Panc1 (cell line): Measurements from ENCODE around the gene KCNMA1. TPM values are rescaled to one million over a fixed set of nuclear protein-coding genes. Genes with fewer than 3 reads are reported as not detected.

Experiments used
- ATAC-seq: fragments of 200-7000 bp; cut with Tn5 transposase; 2 replicates; pipeline ENCODE4 v1.9.1; 2020; ENCODE audit warnings: mild to moderate bottlenecking, moderate library complexity
- BruUV-seq: library from RNA; stranded (reverse); fragments of 400-500 nt; replicated peaks from 2 replicates; lab custom pipeline; 2021; lab: Mats Ljungman, UMichigan
- CTCF ChIA-PET: fragments of 300-600 bp; sonication (Branson Sonifier 250); formaldehyde crosslinking; loops from one replicate; lab custom pipeline; 2022; ENCODE audit warnings: antibody characterized with exemption; lab: Charles Lee
- POLR2A ChIA-PET: fragments of 300-600 bp; sonication (Branson Sonifier 250); formaldehyde crosslinking; loops from one replicate; lab custom pipeline; 2022; ENCODE audit warnings: antibody characterized with exemption; lab: Charles Lee
- DNase-seq: peaks from one replicate; pipeline ENCODE4 v3.0.0-alpha.2; 2010; ENCODE audit warnings: low read depth, low spot score
- H3K27ac ChIP-seq: 2 replicates; pipeline ENCODE4 v1.5.1; 2011; ENCODE audit warnings: mild to moderate bottlenecking, low read length, inconsistent platforms
- H3K27me3 ChIP-seq: fragments of 200-500 bp; sonication (Bioruptor generic); 2 replicates; pipeline ENCODE4 v1.6.0; 2014; ENCODE audit warnings: low read length, inconsistent platforms; ENCODE audit not compliant: control insufficient read depth, insufficient read depth
- H3K36me3 ChIP-seq: fragments of 200-500 bp; sonication (Bioruptor generic); 2 replicates; pipeline ENCODE4 v1.5.1; 2014; ENCODE audit warnings: inconsistent platforms, mild to moderate bottlenecking, low read length, moderate library complexity; ENCODE audit not compliant: control insufficient read depth, insufficient read depth
- H3K4me1 ChIP-seq: 2 replicates; pipeline ENCODE4 v1.5.1; 2011; ENCODE audit warnings: inconsistent platforms, mild to moderate bottlenecking, low read length, moderate library complexity; ENCODE audit not compliant: control insufficient read depth, insufficient read depth
- H3K4me3 ChIP-seq, 2 experiments: 2 replicates each; pipeline ENCODE4 v1.5.1; 2011 to 2012; ENCODE audit warnings: low read depth in 2 of 2, low read length in 2 of 2, mild to moderate bottlenecking in 2 of 2, inconsistent platforms in 1 of 2, moderate library complexity in 1 of 2
- H3K9me3 ChIP-seq: fragments of 200-500 bp; sonication (Bioruptor generic); 2 replicates; pipeline ENCODE4 v1.5.1; 2014; ENCODE audit warnings: low read depth, mild to moderate bottlenecking, inconsistent platforms, low read length, moderate library complexity; ENCODE audit not compliant: control insufficient read depth, insufficient read depth
- POLR2AphosphoS5 ChIP-seq: IDR thresholded peaks from 2 replicates; pipeline ENCODE4 v1.6.1; 2012; ENCODE audit warnings: mild to moderate bottlenecking, low read depth, low read length, moderate library complexity
- REST ChIP-seq, 2 experiments: IDR thresholded peaks; 2 replicates each; pipeline ENCODE4 v1.6.1; 2011 to 2012; ENCODE audit warnings: low read depth in 2 of 2, control low read depth in 1 of 2, low read length in 1 of 2, mild to moderate bottlenecking in 1 of 2, moderate library complexity in 1 of 2; ENCODE audit not compliant: insufficient read depth in 1 of 2
- SIN3A ChIP-seq: IDR thresholded peaks from 2 replicates; pipeline ENCODE4 v1.6.1; 2012; ENCODE audit warnings: low read depth, mild to moderate bottlenecking, low read length, moderate library complexity, borderline replicate concordance; ENCODE audit not compliant: insufficient read depth
- TCF7L2 ChIP-seq: IDR thresholded peaks from 2 replicates; pipeline ENCODE4 v1.6.1; 2011; ENCODE audit warnings: mild to moderate bottlenecking, low read depth, low read length, inconsistent platforms
- in situ Hi-C: cut with HindIII; loops from 2 replicates; pipeline ENCODE4 v1.10.0; 2016; ENCODE audit warnings: low sequenced_read_pairs, low pct_unique_long_range_greater_than_20kb
- intact Hi-C: fragments of 100-400 bp; cut with micrococcal nuclease; formaldehyde crosslinking; loops from one replicate; pipeline ENCODE4 v1.10.0; 2022; ENCODE audit not compliant: unreplicated experiment
- total RNA-seq: library from RNA; stranded (reverse); gene quantifications from one replicate; pipeline ENCODE4 v1.2.1, GENCODE V29; 2021; ENCODE audit not compliant: unreplicated experiment
- TF ChIP-seq, protein P1 (sequence below): fragments of 450-650 bp; IDR thresholded peaks from 2 replicates; pipeline ENCODE4 v1.5.1; 2017; ENCODE audit warnings: mild to moderate bottlenecking

The KCNMA1 gene
- total RNA-seq, 1 experiment from 2014 or later = 91.9 TPM

GRCh38 chr10:77583527-77583926 lies 54.1 kb downstream of the KCNMA1 start:
- Histone ChIP-seq H3K9me3 (no peaks in the 10 kb centered on the region), H3K36me3 (no peaks in the 10 kb centered on the region), H3K27me3 (no peaks in the 10 kb centered on the region), H3K27ac (peak overlapping the region; percentile 77), H3K4me3 (no peak overlapping the region), H3K4me1 (peaks cover 78% of the 10 kb centered on the region)
- in situ Hi-C loops (no loop called here), intact Hi-C loops (no loop called here)
- CTCF ChIA-PET = no interaction called here
- ATAC-seq (no peak), DNase-seq (no peak)
- no peak for TF ChIP-seq TCF7L2
- TF ChIP-seq REST (IDR thresholded peaks at IDR 0.05; ENCODE audit: insufficient read depth in 1 of 2, low read depth in 2 of 2, low read length in 1 of 2) = no peak
- TF ChIP-seq, protein P1, sequence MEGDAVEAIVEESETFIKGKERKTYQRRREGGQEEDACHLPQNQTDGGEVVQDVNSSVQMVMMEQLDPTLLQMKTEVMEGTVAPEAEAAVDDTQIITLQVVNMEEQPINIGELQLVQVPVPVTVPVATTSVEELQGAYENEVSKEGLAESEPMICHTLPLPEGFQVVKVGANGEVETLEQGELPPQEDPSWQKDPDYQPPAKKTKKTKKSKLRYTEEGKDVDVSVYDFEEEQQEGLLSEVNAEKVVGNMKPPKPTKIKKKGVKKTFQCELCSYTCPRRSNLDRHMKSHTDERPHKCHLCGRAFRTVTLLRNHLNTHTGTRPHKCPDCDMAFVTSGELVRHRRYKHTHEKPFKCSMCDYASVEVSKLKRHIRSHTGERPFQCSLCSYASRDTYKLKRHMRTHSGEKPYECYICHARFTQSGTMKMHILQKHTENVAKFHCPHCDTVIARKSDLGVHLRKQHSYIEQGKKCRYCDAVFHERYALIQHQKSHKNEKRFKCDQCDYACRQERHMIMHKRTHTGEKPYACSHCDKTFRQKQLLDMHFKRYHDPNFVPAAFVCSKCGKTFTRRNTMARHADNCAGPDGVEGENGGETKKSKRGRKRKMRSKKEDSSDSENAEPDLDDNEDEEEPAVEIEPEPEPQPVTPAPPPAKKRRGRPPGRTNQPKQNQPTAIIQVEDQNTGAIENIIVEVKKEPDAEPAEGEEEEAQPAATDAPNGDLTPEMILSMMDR = no peak
- no peak for TF ChIP-seq POLR2AphosphoS5
- no peak for TF ChIP-seq SIN3A
- POLR2A ChIA-PET = no interaction called here
- no TSS peak for BruUV-seq

DNA sequence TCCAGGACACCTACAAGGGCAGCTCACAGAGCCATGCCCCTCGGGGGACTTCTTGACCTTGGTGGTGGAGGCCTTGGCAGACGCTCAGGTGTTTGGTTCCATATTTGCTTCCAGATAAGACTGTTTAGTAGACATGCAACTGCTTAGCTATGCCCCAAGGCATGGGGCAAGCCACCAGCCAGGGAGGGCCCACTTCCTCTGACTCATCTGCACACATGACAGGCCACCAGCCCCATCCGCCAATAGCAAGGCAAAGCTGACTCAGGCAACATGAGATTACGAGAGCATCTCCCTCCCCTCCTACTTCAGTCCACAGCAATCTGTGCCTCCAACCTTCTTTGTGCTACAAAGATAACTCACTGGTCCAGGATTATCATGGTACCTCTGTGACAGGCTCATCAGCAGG lies 54.9 kb downstream of the KCNMA1 start:
- in situ Hi-C loops (no loop called here), intact Hi-C loops (no loop called here)
- BruUV-seq = no TSS peak
- H3K27ac ChIP-seq = peak overlapping the region; percentile 77
- H3K9me3 ChIP-seq = no peaks in the 10 kb centered on the region
- H3K36me3 ChIP-seq = no peaks in the 10 kb centered on the region
- peaks cover 75% of the 10 kb centered on the region for H3K4me1 ChIP-seq
- DNase-seq = peak; percentile 88
- H3K4me3 ChIP-seq = no peak overlapping the region
- TF ChIP-seq POLR2AphosphoS5 (peak; percentile 70), SIN3A (0 out of 2 replicates have a peak, but pooled peaks have one; percentile 38), TCF7L2 (no peak), REST (IDR thresholded peaks at IDR 0.05; ENCODE audit: insufficient read depth in 1 of 2, low read depth in 2 of 2, low read length in 1 of 2) (no peak)
- TF ChIP-seq, protein P1 = no peak
- peak; percentile 88 for ATAC-seq
- POLR2A ChIA-PET = no interaction called here
- H3K27me3 ChIP-seq = no peaks in the 10 kb centered on the region
- CTCF ChIA-PET = interaction anchor here (0.7 to 1.4 kb wide), 2 partner anchors 10 to 46 kb away, joined by 3 to 5 read pairs; no protein-coding TSS in a partner anchor
